ENCODE measurements around the gene TEX101. TPM values are rescaled to one million over a fixed set of nuclear protein-coding genes. Genes with fewer than 3 reads are reported as not detected.

Gene TEX101
- total RNA-seq, 3 donors from 2014 or later (not counting 1 experiment from before 2014, with no cell fraction given), result 1.4 TPM; not detected in 2

DNA sequence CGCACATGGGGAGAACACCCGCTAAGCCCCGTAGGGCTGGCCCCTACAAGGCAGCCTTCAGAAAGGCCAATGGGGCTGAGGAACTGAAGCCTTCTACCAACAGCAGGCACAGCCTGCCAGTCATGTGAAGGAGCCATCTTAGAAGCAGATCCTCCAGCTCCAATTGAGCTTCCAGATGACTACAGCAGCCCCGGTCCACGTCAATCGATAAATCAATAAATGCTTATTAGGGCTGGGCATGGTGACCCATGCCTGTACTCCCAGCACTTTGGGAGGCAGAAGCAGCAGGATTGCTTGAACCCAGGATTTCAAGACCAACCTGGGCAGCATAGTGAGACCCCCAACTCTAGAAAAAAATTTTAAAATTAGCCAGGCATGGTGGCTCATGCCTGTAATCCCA lies 23.0 kb downstream of the TEX101 start:
- H3K27me3 ChIP-seq (ENCODE audit: control insufficient read depth, insufficient read depth, low read length), result no peaks in the 10 kb centered on the region
- Mint-ChIP-seq H3K27me3 (ENCODE audit: low read depth in 2 of 2) (no peaks in the 10 kb centered on the region), H3K4me3 (peak overlapping the region; percentile 25), H3K9me3 (no peaks in the 10 kb centered on the region), H3K27ac (peak overlapping the region; percentile 88 to 93), H3K36me3 (no peaks in the 10 kb centered on the region), H3K4me1 (peaks cover 33 to 38% of the 10 kb centered on the region in 2 donors)
- ATAC-seq, result no peak
- no peak for DNase-seq
- H3K36me3 ChIP-seq (ENCODE audit: control insufficient read depth, insufficient read depth, low read length), result no peaks in the 10 kb centered on the region
- no peak overlapping the region for H3K4me3 ChIP-seq (ENCODE audit: low read length)
- TF ChIP-seq CTCF (IDR thresholded peaks at IDR 0.05), result no peak
- WGBS (ENCODE audit: insufficient coverage), result 89% methylated on average over 6 of the region's 6 CpGs
- peak overlapping the region; percentile 21 for H3K27ac ChIP-seq (ENCODE audit: low read length)
- intact Hi-C loops (cut with micrococcal nuclease), result no loop called here
- peaks cover 24% of the 10 kb centered on the region for H3K4me1 ChIP-seq (ENCODE audit: control insufficient read depth, insufficient read depth, low read length)
- no peaks in the 10 kb centered on the region for H3K9me3 ChIP-seq (ENCODE audit: control insufficient read depth, insufficient read depth, low read length)

GRCh38 chr19:43438291-43439031 lies 23.8 kb downstream of the TEX101 start:
- DNase-seq, result peak in 1 of 2 donors; percentile 28

DNA sequence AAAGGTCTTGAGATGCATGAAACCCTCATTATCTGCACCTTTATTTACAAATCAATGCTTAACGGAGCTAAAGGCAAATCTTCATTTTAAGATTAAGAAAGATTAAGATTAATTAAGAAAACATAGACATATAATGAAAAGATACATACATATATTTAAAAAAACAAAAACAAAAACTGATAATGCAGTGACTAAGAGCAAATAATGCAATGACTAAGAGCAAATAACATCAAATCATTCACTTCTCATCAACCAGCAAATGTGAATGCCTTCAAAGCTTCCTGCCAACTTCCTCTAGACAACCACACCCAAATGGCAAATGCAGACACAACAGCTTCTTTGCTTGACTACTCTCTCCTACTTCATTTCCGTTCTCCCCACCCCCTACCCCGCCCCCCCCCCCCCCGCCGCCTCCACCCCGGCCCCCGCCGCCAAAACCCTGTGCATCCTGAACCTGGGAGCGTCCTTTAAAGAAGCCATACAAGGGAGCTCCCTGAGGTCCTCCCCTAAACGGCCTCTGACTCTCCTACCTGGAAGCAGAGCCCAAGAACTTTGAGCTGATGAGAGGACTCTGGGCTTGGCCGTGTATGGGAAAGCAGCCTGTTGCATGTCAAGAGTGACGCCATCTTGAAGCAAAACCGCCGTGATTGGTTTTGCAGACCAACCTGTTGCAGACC lies 24.5 kb downstream of the TEX101 start:
- no peaks in the 10 kb centered on the region for H3K27me3 Mint-ChIP-seq (ENCODE audit: low read depth in 2 of 2)
- 62% methylated on average over 6 of the region's 14 CpGs for WGBS (ENCODE audit: insufficient coverage)
- H3K4me3 Mint-ChIP-seq, result peak overlapping the region; percentile 60
- Histone ChIP-seq H3K4me3 (ENCODE audit: low read length) (no peak overlapping the region), H3K4me1 (ENCODE audit: control insufficient read depth, insufficient read depth, low read length) (peaks cover 24% of the 10 kb centered on the region), H3K9me3 (ENCODE audit: control insufficient read depth, insufficient read depth, low read length) (no peaks in the 10 kb centered on the region), H3K27me3 (ENCODE audit: control insufficient read depth, insufficient read depth, low read length) (no peaks in the 10 kb centered on the region), H3K36me3 (ENCODE audit: control insufficient read depth, insufficient read depth, low read length) (no peaks in the 10 kb centered on the region), H3K27ac (ENCODE audit: low read length) (peak overlapping the region; percentile 78)
- peak overlapping the region; percentile 88 to 93 for H3K27ac Mint-ChIP-seq
- peak; percentile 91 to 95 (median 94) for ATAC-seq
- intact Hi-C loops (cut with micrococcal nuclease), result no loop called here
- H3K4me1 Mint-ChIP-seq, result peaks cover 26 to 38% of the 10 kb centered on the region in 2 donors
- H3K36me3 Mint-ChIP-seq, result no peaks in the 10 kb centered on the region
- TF ChIP-seq CTCF (IDR thresholded peaks at IDR 0.05), result no peak
- DNase-seq, result peak in 1 of 2 donors; percentile 88
- H3K9me3 Mint-ChIP-seq, result no peaks in the 10 kb centered on the region

More at GRCh38 chr19:43438291-43439031, 23.8 kb downstream of the TEX101 start:
- H3K4me3 Mint-ChIP-seq, result peak overlapping the region; percentile 60
- Histone ChIP-seq H3K27ac (ENCODE audit: low read length) (peak overlapping the region; percentile 78), H3K36me3 (ENCODE audit: control insufficient read depth, insufficient read depth, low read length) (no peaks in the 10 kb centered on the region), H3K27me3 (ENCODE audit: control insufficient read depth, insufficient read depth, low read length) (no peaks in the 10 kb centered on the region), H3K4me1 (ENCODE audit: control insufficient read depth, insufficient read depth, low read length) (peaks cover 24% of the 10 kb centered on the region), H3K9me3 (ENCODE audit: control insufficient read depth, insufficient read depth, low read length) (no peaks in the 10 kb centered on the region), H3K4me3 (ENCODE audit: low read length) (no peak overlapping the region)
- peak in 1 of 3 donors; percentile 4 for ATAC-seq
- H3K27me3 Mint-ChIP-seq (ENCODE audit: low read depth in 2 of 2), result no peaks in the 10 kb centered on the region
- WGBS (ENCODE audit: insufficient coverage), result 67% methylated on average over 8 of the region's 9 CpGs
- no peaks in the 10 kb centered on the region for H3K36me3 Mint-ChIP-seq
- no peaks in the 10 kb centered on the region for H3K9me3 Mint-ChIP-seq
- TF ChIP-seq CTCF (IDR thresholded peaks at IDR 0.05), result no peak
- H3K27ac Mint-ChIP-seq, result peak overlapping the region; percentile 88 to 93
- intact Hi-C loops (cut with micrococcal nuclease), result no loop called here
- peaks cover 26 to 35% of the 10 kb centered on the region in 2 donors for H3K4me1 Mint-ChIP-seq
